Skeletal muscle cell (primary cell): ENCODE measurements around the gene PPP6R2.
"Not testable (repeated sequence)": the region's sequence is repeated elsewhere in the genome, so short reads cannot be mapped to it uniquely, and the experiment has no call there.

Experiments used
- DNase-seq: peaks from one replicate; pipeline ENCODE4 v3.0.0-alpha.2; 2010; ENCODE audit warnings: low read depth
- H3K4me3 ChIP-seq: 2 replicates; pipeline ENCODE4 v1.5.1; 2011; ENCODE audit warnings: low read depth, mild to moderate bottlenecking, control low read depth, low read length, moderate library complexity

The PPP6R2 gene

GRCh38 chr22:50417411-50418210 is 74.5 kb downstream of the PPP6R2 start:
- peak; percentile 2 for DNase-seq
- H3K4me3 ChIP-seq, result no peak overlapping the region

GRCh38 chr22:50418624-50419023 is 75.5 kb downstream of the PPP6R2 start:
- H3K4me3 ChIP-seq, result no peak overlapping the region
- DNase-seq, result no peak

GRCh38 chr22:50419116-50419515 is 76.0 kb downstream of the PPP6R2 start:
- no peak overlapping the region for H3K4me3 ChIP-seq
- DNase-seq, result no peak

- no peak overlapping the region for H3K4me3 ChIP-seq
- DNase-seq, result no peak
Measured at GRCh38 chr22:50420015-50420414, 76.9 kb downstream of the PPP6R2 start.

GRCh38 chr22:50420581-50420980 is 77.5 kb downstream of the PPP6R2 start:
- no peak for DNase-seq
- H3K4me3 ChIP-seq, result no peak overlapping the region

- H3K4me3 ChIP-seq, result no peak overlapping the region
- DNase-seq, result no peak
Measured at GRCh38 chr22:50422046-50422445, 78.9 kb downstream of the PPP6R2 start.

GRCh38 chr22:50422961-50423815 is 80.1 kb downstream of the PPP6R2 start:
- no peak for DNase-seq
- no peak overlapping the region for H3K4me3 ChIP-seq

- H3K4me3 ChIP-seq, result no peak overlapping the region
- DNase-seq, result no peak
Measured at GRCh38 chr22:50423956-50424355, 80.8 kb downstream of the PPP6R2 start.

GRCh38 chr22:50425179-50425916 is 82.2 kb downstream of the PPP6R2 start:
- no peak for DNase-seq
- H3K4me3 ChIP-seq, result no peak overlapping the region

GRCh38 chr22:50432131-50432876 is 89.2 kb downstream of the PPP6R2 start:
- no peak overlapping the region for H3K4me3 ChIP-seq

GRCh38 chr22:50432877-50433510 is 89.9 kb downstream of the PPP6R2 start:
- DNase-seq, H3K4me3 ChIP-seq: not testable (repeated sequence)

More at GRCh38 chr22:50432131-50432876, 89.2 kb downstream of the PPP6R2 start:
- no peak for DNase-seq

GRCh38 chr22:50434849-50435248 is 91.7 kb downstream of the PPP6R2 start:
- DNase-seq, result no peak
- no peak overlapping the region for H3K4me3 ChIP-seq

GRCh38 chr22:50435291-50436014 is 92.3 kb downstream of the PPP6R2 start:
- no peak overlapping the region for H3K4me3 ChIP-seq
- DNase-seq, result no peak

- no peak for DNase-seq
- H3K4me3 ChIP-seq, result no peak overlapping the region
Measured at GRCh38 chr22:50436015-50436830, 93.1 kb downstream of the PPP6R2 start.

- DNase-seq, result no peak
- H3K4me3 ChIP-seq, result no peak overlapping the region
Measured at GRCh38 chr22:50436841-50437341, 93.8 kb downstream of the PPP6R2 start.

- H3K4me3 ChIP-seq, result no peak overlapping the region
- DNase-seq, result no peak
Measured at GRCh38 chr22:50437511-50438304, 94.6 kb downstream of the PPP6R2 start.
